Measurements from ENCODE around the gene DNAJB9.
"Not testable (repeated sequence)": the region's sequence is repeated elsewhere in the genome, so short reads cannot be mapped to it uniquely, and the experiment has no call there.

The DNAJB9 gene

GRCh38 chr7:108569381-108570145 is at the start of gene DNAJB9, which contains the start of gene THAP5:
DNAJB9 (plus strand) TSS chr7:108569874; CDS start chr7:108571727, 1,853 bp downstream.
THAP5 (minus strand) TSS chr7:108569706; CDS start chr7:108569569, 137 bp downstream.
- DNase-seq = peak; percentile 100
- H3K36me3 Mint-ChIP-seq = peaks cover 8 to 28% of the 10 kb centered on the region in 2 donors
- H3K4me3 Mint-ChIP-seq = peak within 1 kb of the TSS; percentile 96 to 97
- no peaks in the 10 kb centered on the region for H3K9me3 Mint-ChIP-seq
- peak within 1 kb of the TSS; percentile 100 for H3K27ac Mint-ChIP-seq
- H3K4me1 Mint-ChIP-seq = peaks cover 10 to 24% of the 10 kb centered on the region in 2 donors
- H3K27me3 Mint-ChIP-seq = no peaks in the 10 kb centered on the region
- peak; percentile 92 to 93 for ATAC-seq (replicated peaks)

- peaks cover 35 to 49% of the 10 kb centered on the region in 2 donors for H3K4me1 Mint-ChIP-seq
- H3K27me3 Mint-ChIP-seq = no peaks in the 10 kb centered on the region
- DNase-seq (no peak), ATAC-seq (replicated peaks) (no peak)
- peak overlapping the region in 1 of 2 donors; percentile 1 for H3K4me3 Mint-ChIP-seq
- no peaks in the 10 kb centered on the region for H3K9me3 Mint-ChIP-seq
- peak overlapping the region; percentile 39 for H3K27ac Mint-ChIP-seq
- H3K36me3 Mint-ChIP-seq = peaks cover 19 to 34% of the 10 kb centered on the region in 2 donors
Measured at GRCh38 chr7:108522780-108523179, 46.9 kb upstream of the DNAJB9 start.

- peaks cover 31 to 49% of the 10 kb centered on the region in 2 donors for H3K4me1 Mint-ChIP-seq
- DNase-seq (no peak), ATAC-seq (replicated peaks) (peak; percentile 46 to 50)
- H3K36me3 Mint-ChIP-seq = peaks cover 8 to 13% of the 10 kb centered on the region in 2 donors
- peak overlapping the region; percentile 99 for H3K27ac Mint-ChIP-seq
- peak overlapping the region; percentile 97 to 98 for H3K4me3 Mint-ChIP-seq
- H3K9me3 Mint-ChIP-seq = no peaks in the 10 kb centered on the region
- no peaks in the 10 kb centered on the region for H3K27me3 Mint-ChIP-seq
Measured at GRCh38 chr7:108525327-108525984, 44.2 kb upstream of the DNAJB9 start.

- DNase-seq (peak; percentile 100), ATAC-seq (replicated peaks) (peak; percentile 90)
- Mint-ChIP-seq H3K27me3 (no peaks in the 10 kb centered on the region), H3K4me1 (peaks cover 27 to 44% of the 10 kb centered on the region in 2 donors), H3K9me3 (no peaks in the 10 kb centered on the region), H3K27ac (peak within 1 kb of the TSS; percentile 99), H3K36me3 (peaks cover 4 to 8% of the 10 kb centered on the region in 2 donors), H3K4me3 (peak within 1 kb of the TSS; percentile 97 to 98)
Measured at GRCh38 chr7:108525985-108526767, 43.5 kb upstream of the DNAJB9 start, which contains the start of gene PNPLA8. PNPLA8 (minus strand) TSS chr7:108526135; CDS start chr7:108515491, 10,644 bp downstream.

GRCh38 chr7:108526768-108527017 is 43.0 kb upstream of the DNAJB9 start:
- H3K4me3 Mint-ChIP-seq = peak overlapping the region; percentile 97 to 98
- no peak for DNase-seq
- peak overlapping the region; percentile 99 for H3K27ac Mint-ChIP-seq
- peaks cover 24 to 38% of the 10 kb centered on the region in 2 donors for H3K4me1 Mint-ChIP-seq
- H3K36me3 Mint-ChIP-seq = peaks cover 1 to 3% of the 10 kb centered on the region in 2 donors
- no peaks in the 10 kb centered on the region for H3K27me3 Mint-ChIP-seq
- H3K9me3 Mint-ChIP-seq = no peaks in the 10 kb centered on the region
- ATAC-seq (replicated peaks) = no peak

GRCh38 chr7:108528183-108528712 is 41.4 kb upstream of the DNAJB9 start:
- H3K4me3 Mint-ChIP-seq = peak overlapping the region in 1 of 2 donors; percentile 6
- peak overlapping the region; percentile 59 for H3K27ac Mint-ChIP-seq

GRCh38 chr7:108529341-108529740 is 40.3 kb upstream of the DNAJB9 start:
- Mint-ChIP-seq H3K27me3 (no peaks in the 10 kb centered on the region), H3K4me1 (peaks cover 12 to 22% of the 10 kb centered on the region in 2 donors), H3K27ac (no peak overlapping the region), H3K36me3 (peaks cover 1% of the 10 kb centered on the region in 2 donors), H3K4me3 (no peak overlapping the region), H3K9me3 (no peaks in the 10 kb centered on the region)
- ATAC-seq (replicated peaks) (no peak), DNase-seq (no peak)

More at GRCh38 chr7:108528183-108528712, 41.4 kb upstream of the DNAJB9 start:
- ATAC-seq (replicated peaks) = no peak
- Mint-ChIP-seq H3K4me1 (peaks cover 18 to 32% of the 10 kb centered on the region in 2 donors), H3K27me3 (no peaks in the 10 kb centered on the region), H3K9me3 (no peaks in the 10 kb centered on the region), H3K36me3 (peaks cover 0 to 1% of the 10 kb centered on the region in 2 donors)
- no peak for DNase-seq

- Mint-ChIP-seq H3K27me3 (no peaks in the 10 kb centered on the region), H3K4me3 (no peak overlapping the region), H3K9me3 (peaks cover 1 to 4% of the 10 kb centered on the region in 2 donors), H3K27ac (no peak overlapping the region), H3K4me1 (peaks cover 15 to 21% of the 10 kb centered on the region in 2 donors), H3K36me3 (peaks cover 0 to 3% of the 10 kb centered on the region in 2 donors)
- DNase-seq (no peak), ATAC-seq (replicated peaks) (no peak)
Measured at GRCh38 chr7:108533712-108534111, 36.0 kb upstream of the DNAJB9 start.

GRCh38 chr7:108535257-108535656 is 34.4 kb upstream of the DNAJB9 start:
- Mint-ChIP-seq H3K27me3 (no peaks in the 10 kb centered on the region), H3K4me3 (no peak overlapping the region), H3K36me3 (peaks cover 0 to 3% of the 10 kb centered on the region in 2 donors), H3K4me1 (peaks cover 15 to 21% of the 10 kb centered on the region in 2 donors), H3K9me3 (peaks cover 1 to 4% of the 10 kb centered on the region in 2 donors), H3K27ac (no peak overlapping the region)
- DNase-seq (no peak), ATAC-seq (replicated peaks) (no peak)

- no peak for DNase-seq
Measured at GRCh38 chr7:108535744-108536143, 33.9 kb upstream of the DNAJB9 start.

GRCh38 chr7:108537229-108537628 is 32.4 kb upstream of the DNAJB9 start:
- H3K27me3 Mint-ChIP-seq = no peaks in the 10 kb centered on the region
- H3K4me3 Mint-ChIP-seq = no peak overlapping the region
- no peak overlapping the region for H3K27ac Mint-ChIP-seq

More at GRCh38 chr7:108535744-108536143, 33.9 kb upstream of the DNAJB9 start:
- peaks cover 0 to 3% of the 10 kb centered on the region in 2 donors for H3K36me3 Mint-ChIP-seq
- peaks cover 1 to 4% of the 10 kb centered on the region in 2 donors for H3K9me3 Mint-ChIP-seq
- no peak overlapping the region for H3K4me3 Mint-ChIP-seq
- ATAC-seq (replicated peaks) = no peak
- no peaks in the 10 kb centered on the region for H3K27me3 Mint-ChIP-seq
- no peak overlapping the region for H3K27ac Mint-ChIP-seq
- H3K4me1 Mint-ChIP-seq = peaks cover 15 to 21% of the 10 kb centered on the region in 2 donors

GRCh38 chr7:108538236-108538635 is 31.4 kb upstream of the DNAJB9 start:
- H3K27ac Mint-ChIP-seq; DNase-seq; H3K27me3 Mint-ChIP-seq; H3K4me3 Mint-ChIP-seq; H3K9me3 Mint-ChIP-seq; H3K36me3 Mint-ChIP-seq; ATAC-seq (replicated peaks): not testable (repeated sequence)
- peaks cover 15 to 16% of the 10 kb centered on the region in 2 donors for H3K4me1 Mint-ChIP-seq

More at GRCh38 chr7:108537229-108537628, 32.4 kb upstream of the DNAJB9 start:
- peaks cover 0 to 3% of the 10 kb centered on the region in 2 donors for H3K36me3 Mint-ChIP-seq
- H3K4me1 Mint-ChIP-seq = peaks cover 15 to 21% of the 10 kb centered on the region in 2 donors
- H3K9me3 Mint-ChIP-seq = peaks cover 1 to 4% of the 10 kb centered on the region in 2 donors
- DNase-seq = no peak
- no peak for ATAC-seq (replicated peaks)

- not testable (repeated sequence) for H3K9me3 Mint-ChIP-seq; H3K4me3 Mint-ChIP-seq; ATAC-seq (replicated peaks); H3K27me3 Mint-ChIP-seq; DNase-seq; H3K27ac Mint-ChIP-seq; H3K36me3 Mint-ChIP-seq
- peaks cover 15 to 16% of the 10 kb centered on the region in 2 donors for H3K4me1 Mint-ChIP-seq
Measured at GRCh38 chr7:108538685-108539084, 31.0 kb upstream of the DNAJB9 start.

GRCh38 chr7:108541478-108541877 is 28.2 kb upstream of the DNAJB9 start:
- Mint-ChIP-seq H3K27me3 (no peaks in the 10 kb centered on the region), H3K4me3 (no peak overlapping the region), H3K36me3 (no peaks in the 10 kb centered on the region), H3K9me3 (no peaks in the 10 kb centered on the region), H3K27ac (no peak overlapping the region), H3K4me1 (peaks cover 6 to 7% of the 10 kb centered on the region in 2 donors)
- ATAC-seq (replicated peaks) (no peak), DNase-seq (no peak)
